ENCODE results near the gene OR5AU1. TPM values are rescaled to one million over a fixed set of nuclear protein-coding genes. Genes with fewer than 3 reads are reported as not detected.
"Not testable (repeated sequence)": the region's sequence is repeated elsewhere in the genome, so short reads cannot be mapped to it uniquely, and the experiment has no call there.

Gene OR5AU1
- total and polyA plus RNA-seq, 5 experiments from 2014 or later = not detected

- POLR2A ChIA-PET = interaction anchor here (0.7 kb wide), 1 partner anchor 8 kb away, joined by 6 read pairs; no protein-coding TSS in a partner anchor
- no peaks in the 10 kb centered on the region for H3K9me3 Mint-ChIP-seq
These were observed 38.7 kb upstream of the OR5AU1 start for GRCh38 chr14:21194597-21194996.

GRCh38 chr14:21192875-21193535, 37.1 kb upstream of the OR5AU1 start:
- H3K9me3 Mint-ChIP-seq = no peaks in the 10 kb centered on the region
- H3K4me3 Mint-ChIP-seq = peak overlapping the region in 8 of 10 donors; percentile 42 to 86 (median 79)
- no peak for DNase-seq
- ATAC-seq = no peak
- H3K36me3 Mint-ChIP-seq = no peaks in the 10 kb centered on the region
- H3K27me3 Mint-ChIP-seq = no peaks in the 10 kb centered on the region
- H3K27ac Mint-ChIP-seq = peak overlapping the region in 2 of 10 donors; percentile 3 to 18
- POLR2A ChIA-PET = interaction anchor here (0.7 to 1.7 kb wide), 4 partner anchors 14 to 122 kb away, joined by 4 read pairs; no protein-coding TSS in a partner anchor
- peaks cover 5 to 24% (median 12%) of the 10 kb centered on the region in 4 donors for H3K4me1 Mint-ChIP-seq

More at GRCh38 chr14:21194597-21194996, 38.7 kb upstream of the OR5AU1 start:
- Mint-ChIP-seq H3K27me3 (no peaks in the 10 kb centered on the region), H3K27ac (peak overlapping the region in 3 of 10 donors; percentile 24 to 83 (median 79)), H3K4me3 (peak overlapping the region in 1 of 10 donors; percentile 29), H3K36me3 (no peaks in the 10 kb centered on the region), H3K4me1 (peaks cover 5 to 24% (median 12%) of the 10 kb centered on the region in 4 donors)
- DNase-seq (no peak), ATAC-seq (no peak)

- H3K9me3 Mint-ChIP-seq = no peaks in the 10 kb centered on the region
- H3K4me1 Mint-ChIP-seq = peaks cover 5 to 22% (median 10%) of the 10 kb centered on the region in 4 donors
- DNase-seq (no peak), ATAC-seq (no peak)
- no peaks in the 10 kb centered on the region for H3K36me3 Mint-ChIP-seq
- no peaks in the 10 kb centered on the region for H3K27me3 Mint-ChIP-seq
- H3K27ac Mint-ChIP-seq = peak overlapping the region in 2 of 10 donors; percentile 3 to 18
- POLR2A ChIA-PET = interaction anchor here (0.8 to 1.7 kb wide), 3 partner anchors 14 to 50 kb away, joined by 4 read pairs; no protein-coding TSS in a partner anchor
- H3K4me3 Mint-ChIP-seq = peak overlapping the region; percentile 42 to 86 (median 79)
These were observed 36.6 kb upstream of the OR5AU1 start for GRCh38 chr14:21192447-21192822.

GRCh38 chr14:21191809-21192446, 36.1 kb upstream of the OR5AU1 start:
- peaks cover 5 to 22% (median 10%) of the 10 kb centered on the region in 4 donors for H3K4me1 Mint-ChIP-seq
- peak overlapping the region; percentile 72 to 86 (median 80) for H3K4me3 Mint-ChIP-seq
- H3K36me3 Mint-ChIP-seq = no peaks in the 10 kb centered on the region
- H3K27me3 Mint-ChIP-seq = no peaks in the 10 kb centered on the region
- ATAC-seq (peak; percentile 96 to 99), DNase-seq (peak; percentile 42 to 81 (median 56))
- H3K9me3 Mint-ChIP-seq = no peaks in the 10 kb centered on the region
- peak overlapping the region in 4 of 10 donors; percentile 18 to 57 (median 39) for H3K27ac Mint-ChIP-seq
- POLR2A ChIA-PET = interaction anchor here (0.7 to 1.2 kb wide), 2 partner anchors 34 to 59 kb away, joined by 5 to 6 read pairs; no protein-coding TSS in a partner anchor

GRCh38 chr14:21191261-21191808, 35.5 kb upstream of the OR5AU1 start:
- Mint-ChIP-seq H3K4me3 (peak overlapping the region; percentile 72 to 86 (median 80)), H3K9me3 (no peaks in the 10 kb centered on the region), H3K27ac (peak overlapping the region in 4 of 10 donors; percentile 27 to 57 (median 39)), H3K36me3 (no peaks in the 10 kb centered on the region), H3K27me3 (no peaks in the 10 kb centered on the region), H3K4me1 (peaks cover 5 to 22% (median 10%) of the 10 kb centered on the region in 4 donors)
- DNase-seq (no peak), ATAC-seq (peak; percentile 14 to 41)
- POLR2A ChIA-PET = interaction anchor here (0.7 to 1.2 kb wide), 2 partner anchors 35 to 60 kb away, joined by 5 to 6 read pairs; no protein-coding TSS in a partner anchor

GRCh38 chr14:21185491-21185890, 29.6 kb upstream of the OR5AU1 start:
- no peak overlapping the region for H3K27ac Mint-ChIP-seq
- DNase-seq (no peak), ATAC-seq (no peak)
- no peak overlapping the region for H3K4me3 Mint-ChIP-seq
- POLR2A ChIA-PET = no interaction called here
- peaks cover 0 to 18% (median 3%) of the 10 kb centered on the region in 3 donors for H3K36me3 Mint-ChIP-seq
- peaks cover 1 to 18% (median 4%) of the 10 kb centered on the region in 5 donors for H3K27me3 Mint-ChIP-seq
- H3K9me3 Mint-ChIP-seq = peaks cover 0 to 23% (median 8%) of the 10 kb centered on the region in 9 donors
- H3K4me1 Mint-ChIP-seq = no peaks in the 10 kb centered on the region

GRCh38 chr14:21184254-21184653, 28.4 kb upstream of the OR5AU1 start:
- Mint-ChIP-seq H3K27me3 (peaks cover 3 to 19% (median 4%) of the 10 kb centered on the region in 5 donors), H3K4me1 (no peaks in the 10 kb centered on the region), H3K4me3 (no peak overlapping the region), H3K9me3 (peaks cover 0 to 23% (median 9%) of the 10 kb centered on the region in 9 donors), H3K27ac (no peak overlapping the region), H3K36me3 (peaks cover 0 to 18% (median 3%) of the 10 kb centered on the region in 3 donors)
- ATAC-seq = no peak
- POLR2A ChIA-PET = no interaction called here
- no peak for DNase-seq

GRCh38 chr14:21182166-21182565, 26.3 kb upstream of the OR5AU1 start:
- POLR2A ChIA-PET = interaction anchor here (0.5 kb wide), 1 partner anchor 147 kb away, joined by 3 read pairs; no protein-coding TSS in a partner anchor
- Mint-ChIP-seq H3K9me3 (peaks cover 0 to 32% (median 9%) of the 10 kb centered on the region in 9 donors), H3K4me3 (no peak overlapping the region)

GRCh38 chr14:21171128-21171527, 15.3 kb upstream of the OR5AU1 start:
- DNase-seq (no peak), ATAC-seq (no peak)
- Mint-ChIP-seq H3K9me3 (peaks cover 0 to 18% (median 5%) of the 10 kb centered on the region in 9 donors), H3K4me1 (no peaks in the 10 kb centered on the region), H3K27ac (no peak overlapping the region), H3K27me3 (peaks cover 3 to 40% (median 7%) of the 10 kb centered on the region in 5 donors), H3K4me3 (no peak overlapping the region), H3K36me3 (peaks cover 0 to 14% (median 11%) of the 10 kb centered on the region in 3 donors)
- POLR2A ChIA-PET = no interaction called here

More at GRCh38 chr14:21182166-21182565, 26.3 kb upstream of the OR5AU1 start:
- no peak overlapping the region for H3K27ac Mint-ChIP-seq
- H3K27me3 Mint-ChIP-seq = peaks cover 3 to 19% (median 5%) of the 10 kb centered on the region in 5 donors
- peaks cover 0 to 20% (median 3%) of the 10 kb centered on the region in 3 donors for H3K36me3 Mint-ChIP-seq
- DNase-seq (no peak), ATAC-seq (no peak)
- no peaks in the 10 kb centered on the region for H3K4me1 Mint-ChIP-seq

GRCh38 chr14:21169573-21169972, 13.7 kb upstream of the OR5AU1 start:
- Mint-ChIP-seq H3K9me3 (peaks cover 0 to 18% (median 5%) of the 10 kb centered on the region in 9 donors), H3K4me3 (no peak overlapping the region), H3K27ac (no peak overlapping the region), H3K4me1 (no peaks in the 10 kb centered on the region), H3K27me3 (peaks cover 3 to 41% (median 8%) of the 10 kb centered on the region in 5 donors), H3K36me3 (peaks cover 0 to 11% (median 11%) of the 10 kb centered on the region in 3 donors)
- DNase-seq = no peak
- no peak for ATAC-seq
- POLR2A ChIA-PET = no interaction called here

GRCh38 chr14:21168055-21168454, 12.2 kb upstream of the OR5AU1 start:
- DNase-seq (no peak), ATAC-seq (no peak)
- POLR2A ChIA-PET = no interaction called here
- no peaks in the 10 kb centered on the region for H3K4me1 Mint-ChIP-seq
- H3K27me3 Mint-ChIP-seq = peaks cover 7 to 49% (median 9%) of the 10 kb centered on the region in 5 donors
- H3K4me3 Mint-ChIP-seq = no peak overlapping the region
- H3K9me3 Mint-ChIP-seq = peaks cover 0 to 15% (median 4%) of the 10 kb centered on the region in 9 donors
- H3K27ac Mint-ChIP-seq = no peak overlapping the region
- H3K36me3 Mint-ChIP-seq = peaks cover 0 to 11% (median 6%) of the 10 kb centered on the region in 3 donors

GRCh38 chr14:21165670-21166069, 9.8 kb upstream of the OR5AU1 start:
- POLR2A ChIA-PET, H3K36me3 Mint-ChIP-seq, H3K4me3 Mint-ChIP-seq, ATAC-seq, H3K4me1 Mint-ChIP-seq, DNase-seq, H3K9me3 Mint-ChIP-seq, H3K27ac Mint-ChIP-seq: not testable (repeated sequence)
- peaks cover 12 to 51% (median 21%) of the 10 kb centered on the region in 5 donors for H3K27me3 Mint-ChIP-seq
